Measurements from ENCODE around the gene RTN4RL1.

- TF ChIP-seq CTCF (IDR thresholded peaks at IDR 0.05; ENCODE audit: low read length) (no peak), EZH2 (IDR thresholded peaks at IDR 0.05; ENCODE audit: borderline replicate concordance, low read length) (no peak)
These were observed 28.3 kb downstream of the RTN4RL1 start for GRCh38 chr17:1996800-1997288.

Data from OCI-LY1 (cell line).